KBM-7 (cell line): ENCODE data around the gene DYRK1B.

ENCODE experiments used
- DNase-seq: peaks from one replicate; pipeline ENCODE4 v3.0.0-alpha.2; 2015
- in situ Hi-C: fragments of 300-500 bp; cut with MboI; formaldehyde crosslinking; loops from 2 replicates; pipeline ENCODE4 v1.14.3; 2020; ENCODE audit warnings: low sequenced_read_pairs, low pct_unique_long_range_greater_than_20kb, mixed read lengths

DYRK1B gene

DNA sequence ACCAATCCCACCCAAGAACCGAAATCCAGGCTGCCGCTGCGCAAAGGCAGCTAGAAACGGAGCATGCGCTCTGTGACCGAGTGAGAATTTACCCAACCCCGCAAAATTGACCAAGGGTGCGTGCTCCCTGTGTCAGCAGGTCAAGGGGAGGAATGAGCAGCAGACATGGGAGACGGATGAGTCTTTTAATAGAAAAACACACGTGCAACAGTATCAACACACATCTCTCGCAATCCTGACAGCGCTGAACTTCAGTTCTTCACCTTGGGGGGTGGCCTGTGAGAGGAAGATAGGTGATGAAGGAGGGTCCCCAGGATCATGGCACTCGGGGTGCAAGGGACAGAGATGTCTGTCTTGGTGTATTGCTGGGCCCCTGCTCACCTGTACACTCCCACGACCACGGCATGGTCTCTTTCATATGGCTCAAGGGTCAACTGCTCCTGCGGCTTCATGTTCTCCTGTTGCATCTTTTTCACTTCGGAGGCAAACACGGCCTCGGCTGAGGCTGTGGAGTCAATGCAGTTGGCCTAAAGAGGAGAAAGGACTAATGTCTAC, 402 bp upstream of the DYRK1B start:
- in situ Hi-C loops = no loop called here
- DNase-seq = no peak

DNA sequence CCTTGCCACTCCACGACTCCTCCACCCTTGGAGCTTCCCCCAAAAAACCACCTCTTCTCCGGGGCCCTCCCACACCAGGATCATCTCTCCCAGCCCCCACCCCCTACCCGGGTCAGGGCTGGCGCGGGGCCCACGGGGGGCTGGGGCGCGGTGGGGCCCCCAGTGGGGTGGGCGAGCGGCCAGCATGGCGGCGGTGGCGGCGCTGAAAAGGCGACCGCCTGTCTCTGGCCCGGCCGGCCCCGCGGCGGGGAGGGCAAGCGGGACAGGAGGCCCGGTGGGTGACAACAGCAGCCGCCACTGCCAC, 850 bp downstream of the DYRK1B start:
- in situ Hi-C loops = no loop called here
- DNase-seq = no peak

DNA sequence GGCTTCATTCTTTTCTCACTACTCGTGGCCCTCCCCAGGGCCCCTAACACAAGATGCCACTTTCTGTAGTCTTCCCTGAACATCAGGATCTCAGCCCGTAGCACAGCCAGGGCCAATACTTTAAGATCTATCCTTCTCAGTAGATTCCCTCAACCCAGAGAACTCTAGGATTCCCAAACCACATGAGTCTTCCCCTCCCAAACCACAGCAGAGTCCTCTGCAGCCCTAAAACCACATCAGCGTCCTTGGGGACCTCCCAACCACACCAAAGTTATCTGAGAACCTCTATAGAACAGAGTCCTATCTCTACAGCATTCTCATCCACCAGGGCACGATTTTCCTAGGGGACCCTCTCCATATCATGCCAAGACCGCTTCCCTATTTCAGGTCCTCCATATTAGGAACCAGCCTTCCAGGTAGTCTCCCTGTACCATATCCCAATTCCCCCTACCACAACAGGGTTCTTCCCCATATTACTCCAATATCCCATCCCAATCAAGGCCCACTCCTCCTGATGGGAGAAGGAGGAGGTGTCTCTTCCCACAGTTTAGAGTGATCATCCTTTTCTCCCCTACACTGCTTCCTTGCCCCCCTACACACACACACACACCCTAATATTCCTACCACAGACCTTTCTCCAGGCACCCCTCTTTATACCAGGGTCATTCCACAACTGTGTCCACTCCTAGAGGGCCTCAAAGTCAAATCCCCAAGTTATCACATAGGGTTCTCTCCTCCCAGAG, 1.4 kb downstream of the DYRK1B start:
- no peak for DNase-seq
- in situ Hi-C loops = no loop called here

DNA sequence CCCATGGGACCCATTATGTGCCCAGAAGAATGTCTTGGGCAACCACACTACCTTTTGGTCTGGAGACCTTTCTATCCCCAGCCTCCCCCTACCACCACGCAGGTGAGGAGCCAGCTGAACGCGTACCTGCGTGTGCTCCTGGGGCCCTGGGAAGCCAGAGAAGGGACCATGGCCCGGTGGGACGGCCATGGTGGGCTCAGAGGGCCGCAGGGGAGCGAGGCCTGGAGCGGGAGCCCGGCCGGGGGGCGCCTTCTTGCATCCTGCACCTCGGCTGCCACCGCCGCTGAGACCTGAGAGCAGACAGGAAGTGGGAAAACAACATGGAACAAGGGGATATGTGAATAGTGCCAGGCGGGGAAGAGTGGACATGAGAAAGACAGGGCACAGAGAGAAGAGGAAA, 2.3 kb downstream of the DYRK1B start:
- DNase-seq = no peak

DNA sequence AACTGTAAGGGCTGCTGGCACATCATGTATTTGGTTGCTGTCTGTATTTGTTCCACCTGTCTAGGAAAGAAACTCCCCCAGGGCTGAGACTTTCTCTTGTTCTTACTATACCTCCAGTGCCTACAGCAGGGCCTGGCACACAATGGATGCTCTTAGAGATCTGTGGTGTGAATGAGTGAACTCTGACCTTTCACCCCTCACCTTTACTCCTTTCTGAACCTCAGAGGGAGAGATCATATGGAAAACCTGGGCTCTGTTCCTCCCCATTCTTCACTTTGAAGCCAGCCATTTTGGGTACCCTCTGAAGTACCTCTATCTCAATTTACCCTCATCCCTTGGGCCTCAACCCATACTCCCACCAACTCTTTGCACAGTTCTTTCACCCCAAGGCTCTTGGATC, 3.1 kb downstream of the DYRK1B start:
- in situ Hi-C loops = no loop called here

More for the DNA sequence above, 2.3 kb downstream of the DYRK1B start:
- in situ Hi-C loops = no loop called here

DNA sequence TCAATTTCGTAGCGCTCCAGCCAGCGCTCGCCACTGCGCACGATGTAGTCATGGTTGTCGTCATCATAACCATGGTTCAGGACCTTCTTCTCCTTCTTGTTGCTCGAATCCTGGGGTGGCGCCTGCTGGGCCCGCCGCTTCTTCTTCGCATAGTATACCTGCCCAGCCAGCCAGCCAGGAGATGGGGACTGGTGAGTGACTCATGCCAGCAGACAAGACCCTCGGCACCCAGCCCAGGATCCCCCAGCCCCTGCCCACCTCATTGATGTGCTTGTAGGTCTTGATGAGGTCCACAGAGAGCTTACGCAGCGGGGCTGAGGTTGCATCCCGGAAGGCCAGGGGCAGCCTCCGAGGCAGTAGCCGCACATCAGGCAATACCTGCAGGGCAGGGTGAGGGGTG, 3.6 kb downstream of the DYRK1B start:
- DNase-seq = no peak
- in situ Hi-C loops = no loop called here

More for the DNA sequence above, 3.1 kb downstream of the DYRK1B start:
- no peak for DNase-seq

DNA sequence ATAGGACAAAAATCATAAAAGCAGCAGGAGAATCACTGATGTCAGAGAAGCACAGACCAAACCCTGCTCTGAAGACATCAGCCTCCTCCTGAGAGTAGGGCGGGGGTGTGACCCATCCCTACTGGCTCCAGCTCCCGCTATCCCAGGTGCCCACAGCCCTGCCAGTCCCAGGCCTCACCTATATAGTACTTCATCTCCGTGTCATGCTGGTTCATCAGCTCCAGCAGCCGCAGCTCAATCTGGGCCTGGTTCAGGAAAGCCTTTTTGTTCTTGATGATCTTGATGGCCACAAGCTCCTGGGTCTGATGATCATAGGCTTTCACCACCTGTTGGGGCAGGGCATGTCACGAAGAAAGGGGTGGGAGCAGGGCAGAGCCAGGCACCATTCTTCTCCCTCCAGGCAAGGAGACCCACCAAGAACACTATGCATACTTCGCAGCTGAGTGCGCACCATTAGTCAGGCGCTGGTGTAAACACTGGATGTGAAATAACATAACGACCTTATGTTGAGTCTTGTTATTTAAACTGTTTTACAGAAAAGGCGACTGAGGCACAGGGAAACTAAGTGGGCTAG, 4.2 kb downstream of the DYRK1B start:
- DNase-seq = no peak
- in situ Hi-C loops = no loop called here

DNA sequence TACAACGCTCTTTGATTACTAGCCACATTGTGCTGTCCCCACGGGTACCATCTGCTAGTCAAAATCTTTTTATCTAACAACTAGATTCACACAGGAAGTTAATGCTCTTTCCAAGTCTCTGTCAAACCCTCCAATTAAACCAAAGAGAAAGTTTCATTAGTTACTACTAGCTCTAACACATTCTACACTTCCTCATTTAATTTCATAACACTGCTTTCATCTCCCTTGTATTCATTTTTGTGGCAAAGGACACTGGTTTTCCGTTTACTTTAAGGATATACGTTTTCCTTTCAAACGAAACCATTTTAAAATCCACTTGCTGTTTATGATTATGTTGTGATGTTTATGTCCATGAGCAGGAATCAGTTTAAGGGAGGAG, 5.3 kb downstream of the DYRK1B start:
- DNase-seq = no peak
- in situ Hi-C loops = no loop called here

DNA sequence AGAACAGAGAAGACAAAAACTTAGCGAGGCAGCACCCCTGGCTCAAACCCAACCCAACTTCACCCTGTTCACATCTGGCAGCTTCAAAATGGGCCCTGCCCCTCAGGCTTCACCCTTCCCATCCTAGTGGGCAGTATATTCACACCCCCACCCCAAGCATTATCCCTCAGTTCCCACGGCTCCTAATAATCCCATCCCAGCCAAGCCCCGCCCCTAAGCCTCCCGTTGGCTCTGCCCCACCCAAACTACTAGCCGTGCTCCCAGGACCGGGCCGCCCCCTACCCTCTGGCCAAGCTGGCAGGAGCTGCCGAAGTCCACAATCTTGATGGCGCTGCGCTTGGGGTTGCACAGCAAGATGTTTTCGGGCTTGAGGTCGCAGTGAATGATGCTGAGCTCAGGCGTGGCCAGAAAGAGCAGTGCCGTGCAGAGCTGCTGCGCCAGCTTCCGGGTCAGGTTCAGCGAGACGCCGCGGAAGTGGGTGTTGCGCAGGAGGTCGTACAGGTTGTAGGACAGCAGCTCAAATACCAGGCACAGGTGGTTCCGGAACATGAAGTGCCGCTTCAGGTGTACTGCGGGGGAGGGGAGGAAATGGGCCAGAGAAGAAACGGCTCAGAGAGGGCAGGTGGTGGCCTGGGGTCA, 5.8 kb downstream of the DYRK1B start:
- in situ Hi-C loops = no loop called here
- DNase-seq = no peak

DNA sequence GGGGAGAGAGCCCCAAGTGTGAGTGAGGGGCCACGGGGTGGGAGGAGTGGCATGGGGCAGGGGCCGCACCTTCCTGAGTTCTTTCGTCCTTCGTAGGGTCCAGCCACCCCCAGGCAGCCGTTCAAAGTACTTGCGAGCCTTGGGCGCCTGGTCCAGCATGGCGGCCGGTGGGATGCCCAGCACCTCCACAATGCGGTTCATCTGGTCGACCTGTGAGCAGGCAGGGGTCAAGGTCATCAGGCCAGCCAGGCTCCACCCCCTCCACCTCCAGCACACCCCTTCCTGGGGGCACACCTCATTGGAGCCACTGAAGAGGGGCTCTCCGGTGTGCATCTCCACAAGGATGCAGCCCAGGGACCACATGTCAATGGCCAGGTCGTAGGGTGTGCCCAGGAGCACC, 6.7 kb downstream of the DYRK1B start:
- in situ Hi-C loops = no loop called here

DNA sequence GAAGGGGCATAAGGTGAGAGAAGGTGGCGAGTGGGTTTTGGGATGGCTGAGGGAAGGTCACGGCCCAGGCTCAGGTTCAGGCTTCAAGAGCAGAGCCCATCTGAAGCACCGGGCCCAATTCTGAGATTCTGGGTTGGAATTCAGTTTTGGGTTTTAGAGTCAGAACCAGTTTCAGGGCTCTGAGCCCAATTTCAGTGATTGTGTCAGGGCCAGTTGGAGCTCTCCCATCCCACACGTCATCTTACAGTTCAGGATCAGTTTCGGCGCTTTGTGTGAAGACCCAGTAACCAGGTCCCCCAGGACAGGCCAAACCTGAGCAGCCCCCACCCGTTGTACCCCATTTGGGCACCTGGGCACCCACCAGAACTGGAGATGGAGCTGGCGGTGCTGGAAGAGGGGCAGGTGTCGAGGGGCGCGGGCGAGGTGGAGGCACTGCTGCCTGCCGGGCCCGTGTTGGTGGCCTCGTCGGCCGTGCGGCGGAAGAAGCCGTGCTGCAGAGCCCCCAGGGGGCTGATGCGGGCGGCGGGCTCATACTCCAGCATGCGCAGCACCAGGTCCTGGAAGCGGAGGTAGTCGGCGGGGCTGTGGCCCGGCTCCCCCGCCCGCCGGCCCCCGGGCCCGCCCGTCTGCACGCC, 7.5 kb downstream of the DYRK1B start:
- in situ Hi-C loops = no loop called here
- DNase-seq = no peak

More for the DNA sequence above, 6.7 kb downstream of the DYRK1B start:
- no peak for DNase-seq

DNA sequence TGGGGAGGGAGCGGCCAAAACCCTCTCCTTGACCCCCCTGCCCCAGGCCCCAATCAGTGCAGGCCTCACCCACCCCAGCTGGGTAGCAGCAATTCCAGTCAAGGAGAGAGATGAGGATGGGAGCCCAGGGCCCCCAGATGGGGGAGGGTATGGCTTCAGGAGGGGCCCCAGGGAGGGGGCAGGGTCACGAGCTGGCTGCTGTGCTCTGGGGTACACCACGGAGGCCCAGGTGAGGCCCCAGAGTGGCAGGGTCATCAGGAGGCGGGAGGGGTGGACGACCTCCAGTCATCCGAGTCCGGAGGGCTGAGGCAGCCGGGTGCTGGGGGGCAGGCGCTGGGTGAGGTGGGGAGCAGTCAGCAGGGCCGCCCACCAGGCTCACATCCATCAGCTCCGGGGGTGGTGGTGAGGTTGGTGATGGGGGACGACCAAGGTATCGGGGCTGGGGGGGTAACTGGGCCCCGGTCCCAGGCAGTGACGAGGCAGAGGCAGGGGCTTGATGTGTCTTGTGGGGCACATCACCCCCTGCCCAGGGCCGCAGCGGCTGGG, 8.4 kb downstream of the DYRK1B start:
- no peak for DNase-seq

DNA sequence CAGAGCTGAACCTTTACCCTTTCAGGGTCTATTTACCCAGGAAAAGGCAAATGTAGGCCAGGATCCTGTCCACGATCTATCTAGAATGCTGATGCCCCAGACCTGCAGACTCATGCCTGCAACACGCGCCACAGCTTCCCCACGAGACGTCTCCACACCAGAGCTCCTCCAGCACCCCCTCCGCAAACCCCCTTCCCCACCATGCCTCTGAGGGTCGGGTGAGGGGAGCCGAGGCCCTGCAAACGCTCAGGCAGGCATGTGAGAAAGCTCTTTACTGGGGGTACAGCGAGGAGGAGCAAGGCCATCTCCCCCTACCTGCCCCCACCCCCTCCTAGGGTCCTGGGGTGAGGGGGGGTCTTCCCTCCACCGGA, 8.9 kb downstream of the DYRK1B start:
- in situ Hi-C loops = no loop called here
- no peak for DNase-seq

More for the DNA sequence above, 8.4 kb downstream of the DYRK1B start:
- in situ Hi-C loops = no loop called here

DNA sequence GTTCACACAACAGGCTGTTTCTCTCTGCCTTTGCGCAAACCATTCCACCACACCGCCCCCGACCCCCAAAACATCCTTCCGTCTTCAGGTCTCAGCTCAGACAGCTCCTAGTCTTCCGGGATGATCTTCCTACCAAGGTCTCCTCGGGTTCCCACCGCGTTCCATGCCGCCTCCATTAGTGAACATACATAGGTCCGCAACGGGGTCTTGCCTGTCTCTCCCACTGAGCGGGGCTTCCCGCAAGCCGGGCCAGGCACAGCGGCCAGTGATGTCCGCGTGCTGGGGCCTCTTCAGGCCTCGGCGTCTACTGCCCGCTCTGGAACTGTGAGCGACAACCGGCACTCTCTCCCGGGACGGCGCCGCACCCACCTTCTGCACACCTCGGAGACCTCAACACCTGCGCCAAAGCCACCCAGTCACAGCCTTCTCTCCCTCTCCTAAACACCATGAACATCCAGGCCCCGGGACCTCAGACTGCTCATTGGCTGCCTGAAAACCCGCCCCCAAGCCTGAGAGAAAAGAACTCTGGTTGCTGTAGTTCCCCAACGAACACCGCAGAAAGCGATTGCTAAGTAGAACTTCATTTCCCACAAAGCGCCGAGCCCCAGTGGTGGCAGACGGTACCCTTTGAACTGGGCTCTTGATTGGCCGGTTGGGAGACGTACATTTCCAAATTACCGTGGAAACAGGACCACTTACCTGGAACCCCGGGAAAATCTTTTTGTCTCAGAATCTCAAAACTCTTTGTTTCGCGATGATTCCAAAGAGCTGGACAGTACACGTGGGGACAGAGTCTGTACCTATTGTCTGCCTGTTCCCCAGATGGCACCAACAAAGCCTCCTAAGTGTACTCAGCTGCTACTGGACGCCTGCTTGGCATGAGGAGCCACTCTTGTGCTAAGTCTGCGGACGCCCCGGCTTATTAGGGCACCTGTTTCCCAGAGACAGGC, 9.5 kb downstream of the DYRK1B start:
- in situ Hi-C loops = no loop called here
- no peak for DNase-seq

DNA sequence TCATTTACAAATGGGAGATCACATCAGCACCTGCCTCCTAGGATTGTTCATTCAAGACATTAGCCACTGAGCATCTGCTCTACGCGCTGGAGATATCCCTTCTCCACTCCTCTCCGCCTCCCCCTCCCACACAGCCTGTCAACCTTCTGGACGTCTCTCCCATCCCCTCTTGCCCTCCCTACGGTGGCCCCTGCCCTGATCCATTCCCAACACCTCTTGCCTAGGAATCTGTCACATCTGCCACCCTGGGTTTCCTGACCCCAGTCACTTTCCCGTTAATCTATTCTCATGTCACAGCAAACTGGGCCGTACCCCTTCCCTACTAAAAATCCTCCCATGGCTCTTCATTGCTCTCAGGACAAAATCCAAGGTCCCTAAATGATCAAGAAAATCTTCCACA, 10.3 kb downstream of the DYRK1B start:
- DNase-seq = no peak
- in situ Hi-C loops = no loop called here

DNA sequence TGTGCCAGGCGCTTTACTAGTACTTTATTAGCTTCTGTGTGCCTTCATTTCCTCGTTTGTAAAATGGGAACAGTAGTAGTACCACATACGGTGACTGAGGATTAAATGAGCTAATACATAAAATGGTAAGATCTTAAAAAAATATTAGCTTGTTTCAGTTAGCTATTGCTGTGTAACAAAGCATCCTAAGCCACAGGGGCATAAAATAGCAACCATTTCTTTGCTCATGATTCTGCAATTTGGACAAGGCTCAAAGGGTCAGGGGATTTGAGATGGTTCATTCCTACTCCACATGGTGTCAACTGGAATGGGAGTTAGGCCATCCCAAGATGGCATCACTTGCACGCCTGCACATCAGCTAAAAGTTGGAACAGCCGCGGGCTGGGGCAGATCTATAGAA, 13.3 kb downstream of the DYRK1B start:
- in situ Hi-C loops = no loop called here
- no peak for DNase-seq

DNA sequence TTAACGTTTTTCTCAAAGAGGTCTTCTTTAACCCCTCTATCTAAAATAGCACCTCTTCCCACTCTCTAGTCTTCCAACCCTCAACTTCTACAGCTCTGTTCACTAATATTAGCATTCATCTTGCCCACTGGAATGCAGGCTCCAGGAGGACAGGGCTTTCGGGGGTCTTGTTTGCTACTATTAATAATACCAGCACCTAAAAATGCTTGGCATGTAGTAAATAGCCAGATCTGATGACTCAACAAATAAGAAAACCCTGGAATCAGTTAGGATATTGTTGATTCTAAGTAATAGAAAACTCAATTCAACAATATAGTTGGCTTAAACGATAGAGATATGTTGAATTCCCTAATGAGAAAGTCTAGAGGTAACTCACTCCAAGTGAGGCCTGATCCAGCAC, 14.2 kb downstream of the DYRK1B start:
- no peak for DNase-seq
- in situ Hi-C loops = no loop called here

DNA sequence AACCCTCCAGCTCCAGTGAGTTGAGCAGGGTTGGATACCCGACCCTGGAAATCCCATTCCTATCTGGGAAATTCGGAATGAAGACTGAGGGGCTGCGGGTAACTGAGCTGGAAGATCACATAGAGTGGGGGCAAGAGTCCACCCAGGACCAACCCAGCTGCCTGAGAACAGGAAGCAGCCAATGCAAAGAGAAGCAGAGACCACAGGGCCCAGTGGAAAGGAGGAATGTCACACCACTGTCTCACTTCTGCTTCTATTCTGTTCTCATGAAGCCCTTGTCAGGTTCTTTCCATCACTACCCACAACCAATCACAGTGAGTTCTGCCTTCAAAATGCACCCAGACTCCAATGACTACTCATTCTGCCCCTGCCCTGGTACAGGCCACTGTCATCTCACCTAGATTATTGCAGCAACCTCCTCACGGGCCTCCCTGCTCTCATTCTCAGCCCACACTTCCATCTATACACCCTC, 15.3 kb downstream of the DYRK1B start:
- in situ Hi-C loops = no loop called here
- no peak for DNase-seq
